Spleen (tissue), 7 donors: Measurements from ENCODE around the gene KLRC2.
"Not testable (repeated sequence)": the region's sequence is repeated elsewhere in the genome, so short reads cannot be mapped to it uniquely, and the experiment has no call there.

Source experiments
- POLR2A ChIP-seq, 3 donors: fragments of 450-650 bp; IDR thresholded peaks; one replicate each; pipeline ENCODE4 v1.5.1; 2017; ENCODE audit warnings: antibody characterized with exemption in 3 of 3, mild to moderate bottlenecking in 1 of 3
- POLR2AphosphoS5 ChIP-seq, 3 donors: sonication (generic); formaldehyde crosslinking; IDR thresholded peaks; one replicate each; pipeline ENCODE4 v1.5.1; 2017; ENCODE audit warnings: antibody characterized with exemption in 3 of 3
- TF ChIP-seq, protein P1 (sequence below), 11 experiments: fragments of 200-600 bp in 7 of 11; fragments of 450-650 bp in 4 of 11; sonication (generic) in 4 of 11; IDR thresholded peaks in 8 of 11; conservative IDR thresholded peaks in 3 of 11; 1 replicate in 7 of 11; 2 replicates in 4 of 11; pipeline versions ENCODE4 v1.4.0 to v1.8.0; 2016 to 2021; ENCODE audit warnings: antibody characterized with exemption in 11 of 11, inconsistent platforms in 4 of 11, mild to moderate bottlenecking in 1 of 11
- donor health status: DM: no; HTN: no; CAD: no; lungs with moderate emphysema.
- donor health status: DM: no; HTN: no; CAD: no.
- donor health status: DM: no; HTN: no; CAD: no.

DNA sequence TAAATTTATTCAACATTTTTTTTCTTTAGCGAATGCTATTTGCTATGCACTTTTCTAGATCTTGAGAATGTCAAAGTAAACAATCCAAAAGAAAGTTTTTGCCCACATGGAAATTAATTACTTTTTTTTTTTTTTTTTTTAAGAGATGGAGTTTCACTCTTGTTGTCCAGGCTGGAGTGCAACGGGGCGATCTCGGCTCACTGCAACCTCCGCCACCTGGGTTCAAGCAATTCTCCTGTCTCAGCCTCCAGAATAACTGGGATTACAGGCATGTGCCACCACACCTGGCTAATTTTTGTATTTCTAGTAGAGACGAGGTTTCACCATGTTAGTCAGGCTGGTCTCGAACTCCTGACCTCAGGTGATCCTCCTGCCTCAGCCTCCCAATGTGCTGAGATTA, 44.8 kb downstream of the KLRC2 start:
- TF ChIP-seq POLR2A, POLR2AphosphoS5 (IDR thresholded peaks at IDR 0.05): not testable (repeated sequence)
- TF ChIP-seq, protein P1, sequence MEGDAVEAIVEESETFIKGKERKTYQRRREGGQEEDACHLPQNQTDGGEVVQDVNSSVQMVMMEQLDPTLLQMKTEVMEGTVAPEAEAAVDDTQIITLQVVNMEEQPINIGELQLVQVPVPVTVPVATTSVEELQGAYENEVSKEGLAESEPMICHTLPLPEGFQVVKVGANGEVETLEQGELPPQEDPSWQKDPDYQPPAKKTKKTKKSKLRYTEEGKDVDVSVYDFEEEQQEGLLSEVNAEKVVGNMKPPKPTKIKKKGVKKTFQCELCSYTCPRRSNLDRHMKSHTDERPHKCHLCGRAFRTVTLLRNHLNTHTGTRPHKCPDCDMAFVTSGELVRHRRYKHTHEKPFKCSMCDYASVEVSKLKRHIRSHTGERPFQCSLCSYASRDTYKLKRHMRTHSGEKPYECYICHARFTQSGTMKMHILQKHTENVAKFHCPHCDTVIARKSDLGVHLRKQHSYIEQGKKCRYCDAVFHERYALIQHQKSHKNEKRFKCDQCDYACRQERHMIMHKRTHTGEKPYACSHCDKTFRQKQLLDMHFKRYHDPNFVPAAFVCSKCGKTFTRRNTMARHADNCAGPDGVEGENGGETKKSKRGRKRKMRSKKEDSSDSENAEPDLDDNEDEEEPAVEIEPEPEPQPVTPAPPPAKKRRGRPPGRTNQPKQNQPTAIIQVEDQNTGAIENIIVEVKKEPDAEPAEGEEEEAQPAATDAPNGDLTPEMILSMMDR (IDR thresholded peaks at IDR 0.05 in 8 of 11, conservative IDR thresholded peaks at IDR 0.05 in 3 of 11) = not testable (repeated sequence)
